GM19324 (cell line): ENCODE data around the gene TNIK.
"Not testable (repeated sequence)": the region's sequence is repeated elsewhere in the genome, so short reads cannot be mapped to it uniquely, and the experiment has no call there.

Experiments used
- ATAC-seq: cut with Tn5 transposase; IDR thresholded peaks from one replicate; pipeline ENCODE4 v1.9.1; 2021; ENCODE audit warnings: mild to moderate bottlenecking, moderate library complexity; ENCODE audit not compliant: unreplicated experiment, low FRiP score

The TNIK gene

DNA sequence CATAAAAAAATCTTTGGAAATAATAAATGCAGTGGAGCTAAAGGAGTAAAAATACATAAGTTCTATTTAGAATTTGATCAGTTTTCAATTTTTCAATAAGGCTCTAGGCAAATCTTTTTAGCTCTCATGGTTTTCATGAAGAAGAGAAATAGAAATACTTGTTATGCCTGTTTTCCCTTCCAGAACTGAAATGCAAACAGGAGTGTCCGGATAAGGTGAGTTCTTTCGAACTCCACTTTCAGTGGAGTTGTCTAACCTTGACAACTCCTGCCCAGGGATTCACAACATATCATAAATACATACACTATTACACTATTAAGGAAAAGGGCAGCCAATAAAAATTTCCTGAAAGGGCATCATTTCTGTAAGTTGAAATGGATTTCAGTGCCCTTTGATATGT lies 217.3 kb downstream of the TNIK start:
- ATAC-seq: no peak

DNA sequence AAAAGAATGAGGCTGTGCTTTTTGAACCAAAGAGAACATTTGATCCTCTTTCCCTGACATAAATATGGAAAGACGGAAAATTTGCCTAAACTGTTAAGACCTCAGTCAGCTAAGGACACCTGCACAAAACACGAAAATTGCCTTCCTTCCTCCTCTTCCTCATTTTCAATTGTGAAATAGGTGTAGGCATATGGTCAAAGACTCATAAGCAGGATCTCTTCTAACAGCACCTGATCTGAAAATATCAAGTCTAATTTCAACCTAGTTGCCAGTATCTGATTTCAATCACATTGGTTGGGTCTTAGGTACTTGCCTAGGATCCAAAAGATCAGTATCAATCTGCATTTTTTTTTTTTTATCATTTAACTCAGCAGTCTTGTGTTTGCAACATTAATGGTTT lies 218.0 kb downstream of the TNIK start:
- ATAC-seq: no peak

DNA sequence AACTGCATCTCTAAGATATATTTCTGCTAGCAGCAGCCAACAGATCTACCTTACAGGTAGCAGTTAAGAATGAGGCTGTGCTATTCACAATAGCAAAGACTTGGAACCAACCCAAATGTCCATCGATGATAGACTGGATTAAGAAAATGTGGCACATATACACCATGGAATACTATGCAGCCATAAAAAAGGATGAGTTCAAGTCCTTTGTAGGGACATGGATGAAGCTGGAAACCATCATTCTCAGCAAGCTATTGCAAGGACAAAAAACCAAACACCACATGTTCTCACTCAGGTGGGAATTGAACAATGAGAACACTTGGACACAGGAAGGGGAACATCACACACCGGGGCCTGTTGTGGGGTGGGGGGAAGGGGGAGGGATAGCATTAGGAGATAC lies 218.6 kb downstream of the TNIK start:
- not testable (repeated sequence) for ATAC-seq

DNA sequence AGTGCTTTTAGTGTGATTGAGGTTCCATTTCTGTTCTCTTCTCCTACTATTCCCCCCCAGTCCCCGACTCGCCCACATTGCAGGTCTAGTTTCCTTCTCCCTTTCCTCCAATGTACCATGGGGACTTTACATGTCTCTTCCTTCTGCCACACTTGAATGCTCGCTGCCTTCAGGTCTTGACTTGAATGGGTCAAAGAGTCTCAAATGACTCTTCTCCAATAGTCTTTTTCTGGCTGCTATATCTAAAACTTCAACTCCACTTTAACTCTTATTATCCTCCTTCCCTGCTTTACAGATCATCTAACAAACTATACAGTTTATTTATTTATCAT lies 219.7 kb downstream of the TNIK start:
- no peak for ATAC-seq

DNA sequence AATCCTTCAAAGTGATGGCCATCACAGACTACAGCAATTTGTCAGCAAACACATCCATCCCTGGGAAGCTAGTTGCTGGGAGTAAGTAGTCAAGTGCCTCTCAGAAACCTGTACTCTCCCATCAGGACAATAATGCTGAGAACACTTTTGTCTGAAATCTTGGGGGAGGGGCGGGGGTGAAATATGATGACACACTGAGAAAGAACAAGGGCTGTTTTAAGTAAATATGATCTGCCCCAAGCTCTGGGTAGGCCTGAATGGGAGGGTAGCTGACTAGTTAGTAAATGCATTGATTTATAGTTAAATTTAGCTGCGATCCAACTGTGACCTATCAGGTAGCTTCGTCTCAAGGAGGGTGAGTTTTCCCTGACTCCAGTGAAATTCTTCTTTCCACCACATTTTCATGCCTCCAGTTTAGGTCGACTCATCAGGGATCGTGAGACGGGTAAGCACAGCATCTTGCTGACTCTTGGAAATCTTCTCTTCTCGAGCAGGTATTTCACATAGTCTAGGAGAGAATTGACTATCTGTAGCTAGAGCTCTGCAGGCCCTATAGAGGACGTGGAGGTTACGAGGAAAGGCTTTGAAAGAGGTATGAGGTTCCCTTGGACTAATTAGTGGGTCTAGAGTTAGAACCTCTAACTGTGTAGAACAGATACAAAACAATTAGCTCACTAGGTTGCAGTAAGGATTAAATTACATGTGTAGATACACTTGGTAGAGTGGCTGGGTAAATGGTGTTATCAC lies 220.3 kb downstream of the TNIK start:
- ATAC-seq: no peak

DNA sequence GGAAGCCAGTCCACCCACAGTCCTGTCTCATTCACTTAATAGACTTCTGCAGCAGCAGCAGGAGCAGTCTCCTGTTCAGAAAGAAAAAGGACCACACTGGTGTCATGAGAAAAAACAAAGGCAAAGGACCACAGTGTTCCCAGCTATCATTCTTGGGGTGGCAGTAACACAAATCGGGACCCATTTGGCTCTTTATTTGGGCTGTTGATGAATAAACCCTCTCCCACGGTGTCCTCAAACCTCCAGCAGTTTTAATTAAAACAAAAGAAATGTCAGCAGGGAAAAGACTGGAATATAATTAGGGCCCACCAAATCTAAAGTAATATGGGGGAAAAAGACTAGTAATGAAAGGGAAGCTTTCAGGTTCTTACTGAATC lies 223.2 kb downstream of the TNIK start:
- ATAC-seq: no peak

DNA sequence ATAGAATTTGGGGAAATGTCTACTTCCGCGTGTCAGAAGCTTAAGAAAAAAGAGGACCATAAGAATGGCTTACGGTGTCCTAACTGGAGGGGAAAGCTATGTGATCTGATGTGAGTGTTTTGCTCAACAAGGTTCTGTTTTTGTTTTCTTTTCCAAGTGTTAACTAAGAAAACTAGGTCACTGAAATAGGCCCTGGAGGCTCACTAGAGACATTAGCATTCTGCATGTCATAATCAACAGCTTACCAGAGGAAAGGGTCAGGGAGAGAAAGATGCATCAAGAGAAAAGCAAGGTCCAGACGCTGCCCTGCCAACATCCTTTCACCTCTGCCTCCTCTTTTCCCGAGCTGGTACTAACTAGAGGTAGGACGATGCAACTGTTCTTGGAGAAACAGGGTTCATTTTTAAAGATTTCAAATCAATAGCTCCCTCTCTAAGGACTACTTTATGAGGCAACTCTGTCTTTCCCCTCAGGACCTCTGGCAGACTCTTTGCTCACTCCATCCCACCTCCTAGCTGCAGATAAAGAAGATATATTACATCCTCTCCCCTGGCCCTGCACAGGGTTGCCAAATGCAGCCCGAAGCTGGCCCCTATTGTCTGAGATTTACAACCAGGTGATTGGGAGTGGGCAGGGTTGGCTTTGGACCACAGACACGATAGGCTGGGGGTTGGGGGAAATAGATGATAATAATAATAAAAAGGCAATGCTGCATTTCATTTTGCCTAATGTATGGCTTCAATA lies 223.8 kb downstream of the TNIK start:
- ATAC-seq: no peak

DNA sequence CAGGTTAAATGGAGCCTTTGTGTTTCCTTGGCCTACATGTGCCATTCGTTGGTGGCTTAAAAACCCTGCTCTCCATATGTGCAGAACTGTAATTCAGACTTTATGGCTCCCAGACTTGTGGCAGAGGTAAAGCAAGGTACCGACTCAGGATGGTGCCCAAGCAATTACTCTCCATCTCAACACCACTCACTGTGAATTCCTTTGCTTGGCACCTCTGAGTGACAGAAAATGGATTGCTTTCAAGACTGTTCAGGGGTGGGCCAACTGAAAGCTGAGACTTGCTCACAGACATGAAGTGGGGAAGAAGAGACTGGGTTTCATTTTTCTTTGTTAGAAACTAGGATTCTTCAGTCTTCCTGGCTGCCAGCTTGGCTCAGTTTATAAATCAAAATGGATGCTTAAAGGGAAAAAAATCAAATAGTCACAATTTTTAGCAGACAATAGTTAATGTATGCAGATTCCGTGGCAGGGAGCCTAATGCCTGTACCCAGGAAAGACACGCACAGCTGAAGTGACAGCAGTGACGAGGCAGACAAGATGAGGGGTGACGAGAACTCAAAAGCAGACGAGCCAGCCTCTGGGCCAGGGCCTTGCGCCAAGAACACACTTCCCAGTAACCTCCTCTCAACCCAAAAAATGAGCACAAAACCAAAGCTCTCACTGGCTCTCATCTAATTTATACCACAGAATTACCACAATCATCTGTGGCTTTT lies 225.8 kb downstream of the TNIK start:
- no peak for ATAC-seq

DNA sequence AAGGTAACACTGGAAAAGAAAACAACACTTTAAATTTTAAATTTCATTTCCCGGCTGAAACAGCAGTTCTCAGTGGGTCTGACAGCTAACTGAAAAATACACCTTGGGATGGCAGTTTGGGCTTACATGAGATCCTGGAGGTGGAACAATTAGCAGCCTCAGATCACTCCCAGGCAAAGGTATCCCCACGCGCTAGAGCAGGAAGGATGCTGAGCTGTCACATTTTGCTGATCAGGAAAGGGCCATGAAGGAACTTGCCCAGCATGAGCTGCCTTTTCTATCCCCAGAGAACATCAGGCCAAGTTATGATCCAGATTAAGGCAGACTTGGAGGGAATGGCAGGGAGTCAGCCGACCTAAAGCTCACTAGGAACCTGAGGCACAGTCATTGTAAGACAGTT lies 228.8 kb downstream of the TNIK start:
- ATAC-seq: no peak

DNA sequence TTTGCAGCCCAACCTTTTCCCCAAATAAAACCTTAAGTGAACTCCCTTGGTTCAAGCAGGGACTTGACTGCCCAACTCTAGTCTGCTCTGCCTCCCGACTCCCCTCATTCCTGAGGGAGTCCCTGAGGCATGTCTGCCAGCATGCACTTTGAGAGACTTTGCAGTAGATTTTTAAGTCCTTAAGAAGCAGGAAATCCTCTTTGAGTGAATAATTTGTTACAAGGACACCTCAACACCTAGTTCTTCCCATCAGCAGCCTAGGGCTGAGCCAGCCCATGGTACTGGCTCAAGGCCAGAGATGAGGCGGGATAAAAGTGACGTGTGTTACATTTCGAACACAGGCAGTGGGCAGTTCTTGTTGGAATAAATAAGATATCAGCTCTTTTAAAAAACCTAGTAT lies 229.3 kb downstream of the TNIK start:
- no peak for ATAC-seq

DNA sequence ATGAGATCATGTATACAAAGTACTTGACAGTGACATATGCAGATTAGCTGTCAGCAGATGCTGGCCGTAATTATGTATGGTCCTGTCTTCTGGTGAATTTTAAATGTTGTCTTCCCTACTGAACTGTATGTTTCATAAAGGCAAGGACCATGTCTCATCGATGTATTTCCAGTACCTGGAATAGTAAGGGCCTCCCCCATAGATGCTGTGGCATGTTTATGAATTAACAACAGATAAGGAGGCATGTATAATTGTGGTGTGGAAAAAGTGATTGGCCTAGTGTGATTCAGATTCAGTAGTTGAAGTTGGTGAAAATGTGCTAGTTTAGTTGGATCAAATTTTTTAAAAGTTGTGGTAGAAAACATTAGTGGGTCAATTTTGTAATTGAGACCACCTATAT lies 231.0 kb downstream of the TNIK start:
- no peak for ATAC-seq

DNA sequence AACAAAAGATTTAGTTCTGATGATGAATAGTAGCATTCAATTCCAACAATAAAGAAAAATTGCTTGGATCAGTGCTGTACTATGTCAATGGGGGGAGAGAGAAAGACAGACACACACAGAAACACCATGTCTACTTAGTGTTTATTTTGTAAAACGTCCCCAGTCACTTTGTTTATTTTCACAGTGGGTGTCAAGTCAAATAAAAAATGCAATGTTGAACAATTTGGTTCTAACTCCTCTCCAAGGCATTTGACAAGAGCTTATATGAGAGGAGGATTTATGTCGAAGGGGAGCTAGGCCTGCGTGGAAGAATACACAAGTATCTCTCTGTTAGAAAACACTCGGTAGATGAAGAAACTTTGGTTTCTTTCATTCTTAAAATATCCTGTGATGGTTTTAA lies 232.0 kb downstream of the TNIK start:
- ATAC-seq: no peak

DNA sequence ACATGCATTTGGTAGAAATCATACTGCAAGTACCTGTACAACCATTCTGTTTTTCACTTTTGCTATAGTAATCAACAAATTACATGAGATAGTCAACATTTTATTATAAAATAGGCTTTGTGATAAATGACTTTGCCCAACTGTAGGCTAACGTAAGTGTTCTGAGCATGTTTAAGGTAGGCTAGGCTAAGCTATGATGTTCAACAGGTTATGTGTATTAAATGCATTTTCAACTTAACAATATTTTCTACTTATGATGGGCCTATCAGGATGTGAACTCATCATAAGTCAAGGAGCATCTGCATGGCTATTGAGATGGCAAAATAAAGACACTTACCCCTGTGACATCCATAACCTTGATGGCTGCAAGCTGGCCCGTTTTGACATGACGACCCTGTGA lies 232.4 kb downstream of the TNIK start:
- no peak for ATAC-seq

DNA sequence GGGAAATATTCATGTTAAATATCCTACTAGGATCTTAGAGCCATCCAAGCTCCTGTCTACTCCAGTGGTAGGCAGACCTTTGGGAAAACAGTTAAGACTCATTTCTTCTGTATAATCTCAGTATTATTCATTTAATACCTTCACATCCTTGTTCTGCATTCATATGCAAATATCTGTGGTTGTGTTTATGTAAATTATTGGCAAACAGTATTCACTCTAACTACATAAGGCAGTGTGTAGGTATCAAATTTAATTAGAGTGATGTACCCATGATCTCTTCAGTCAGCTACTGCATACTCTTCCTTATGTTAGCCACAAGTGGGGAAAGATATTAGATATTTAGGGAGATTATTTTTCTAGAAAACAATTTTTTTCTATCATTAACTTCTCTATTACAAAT lies 232.8 kb downstream of the TNIK start:
- ATAC-seq: no peak

DNA sequence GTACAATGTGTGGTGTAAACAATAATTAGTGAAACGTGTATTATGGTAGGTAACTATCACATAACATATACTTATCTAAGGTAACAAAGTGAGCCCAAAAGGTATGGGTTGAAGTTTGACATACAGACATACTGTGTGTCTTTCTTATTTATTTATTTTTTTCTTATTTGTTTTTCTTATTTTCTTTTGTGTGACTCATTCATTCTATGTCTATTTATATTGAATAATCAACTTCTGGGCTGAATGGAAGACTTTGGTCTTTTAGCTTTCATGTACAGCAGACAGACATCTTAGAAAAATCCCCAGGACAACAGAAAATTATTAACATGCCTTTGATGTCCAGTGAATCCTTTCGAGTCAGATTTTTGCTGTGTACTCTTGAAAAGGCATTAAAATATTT lies 233.4 kb downstream of the TNIK start:
- no peak for ATAC-seq

DNA sequence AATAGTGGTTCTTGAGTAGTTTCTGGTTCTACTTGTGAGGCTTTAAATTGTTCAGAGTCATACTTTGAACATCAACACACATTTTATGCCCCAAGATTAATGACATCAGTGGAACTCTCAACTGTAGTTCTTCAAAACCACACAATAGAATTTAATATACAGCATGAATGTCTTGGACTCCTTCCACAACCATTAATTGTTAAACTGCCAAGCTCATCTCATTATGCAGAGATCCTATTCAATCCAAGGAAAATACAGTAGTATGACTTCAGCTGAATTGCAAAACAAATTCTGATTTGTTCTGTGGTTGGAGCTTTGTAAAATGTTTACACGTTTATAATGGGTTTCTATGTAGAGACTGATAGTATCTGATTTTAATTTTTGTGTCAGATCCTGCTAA lies 234.5 kb downstream of the TNIK start:
- ATAC-seq: no peak

DNA sequence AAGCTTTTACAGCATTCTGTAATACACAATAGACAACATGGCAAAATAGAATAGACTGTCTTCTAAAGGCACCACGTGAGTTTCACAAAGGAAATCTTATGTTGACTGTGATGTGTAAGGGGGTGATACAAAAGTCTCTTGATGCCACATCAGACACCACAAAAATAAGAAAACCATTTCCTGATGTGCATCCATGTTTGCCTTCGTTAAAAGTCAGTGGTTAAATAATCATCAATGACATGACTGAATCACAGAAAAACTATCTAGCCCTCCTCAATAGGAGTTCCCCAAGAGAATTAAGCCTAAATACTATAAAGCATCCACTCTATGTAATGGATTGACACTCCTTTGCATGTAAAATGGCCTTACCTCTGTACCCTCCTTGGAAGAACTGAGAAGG lies 235.0 kb downstream of the TNIK start:
- ATAC-seq: no peak

DNA sequence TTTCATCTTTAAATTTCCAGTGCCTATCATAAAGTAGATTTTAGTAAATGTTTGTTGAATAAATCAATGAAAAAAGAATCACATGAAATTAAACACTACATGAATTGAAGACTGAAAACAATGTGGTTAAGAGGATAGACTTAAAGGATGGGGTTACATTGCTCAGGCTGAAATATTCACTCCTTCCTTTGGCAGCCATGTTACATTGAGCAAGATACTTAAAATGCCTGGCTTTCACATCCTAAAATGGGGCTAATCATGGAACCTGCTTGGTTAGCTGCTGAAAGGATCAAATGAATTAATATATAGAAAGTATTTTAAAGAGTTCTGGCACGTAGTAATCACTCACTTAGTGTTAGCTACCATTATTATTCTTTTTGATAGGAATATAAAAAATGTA lies 236.8 kb downstream of the TNIK start:
- no peak for ATAC-seq

DNA sequence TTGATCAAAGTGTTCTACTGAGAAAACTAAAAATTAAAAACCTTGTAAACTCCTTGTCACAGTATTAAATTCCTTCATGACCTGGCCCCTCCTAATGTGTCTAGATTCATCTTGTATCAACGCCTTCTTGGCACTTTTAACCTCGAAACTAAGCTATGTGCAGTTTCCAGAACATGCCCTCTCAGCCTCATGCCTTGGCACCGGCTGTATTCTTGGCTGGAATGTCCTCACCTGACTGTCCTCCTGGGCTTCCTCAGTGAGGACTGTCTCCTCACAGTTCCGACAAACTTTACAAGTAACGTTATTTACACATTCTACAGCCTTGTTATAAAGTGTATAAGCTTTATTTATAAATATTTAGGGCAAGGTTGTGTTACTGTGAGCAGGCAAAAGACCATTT lies 237.2 kb downstream of the TNIK start:
- no peak for ATAC-seq

DNA sequence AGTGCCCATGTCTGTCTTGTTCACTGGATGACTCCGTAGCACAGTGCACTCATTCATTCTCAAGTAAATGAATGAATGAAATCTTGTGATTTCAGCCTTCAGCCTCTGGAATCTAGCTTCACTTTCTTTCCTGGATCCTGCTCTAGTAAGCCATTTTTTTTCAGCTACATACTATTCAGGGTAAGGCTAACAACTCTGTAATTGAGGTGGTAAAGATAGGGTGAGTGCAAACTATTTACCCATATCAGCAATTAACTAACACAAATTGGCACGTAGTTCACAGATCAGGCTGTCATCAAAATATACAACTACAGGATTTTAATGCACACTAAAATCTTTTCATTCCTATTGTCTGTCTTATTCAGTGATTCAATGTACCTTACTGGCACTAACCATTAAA lies 238.6 kb downstream of the TNIK start:
- no peak for ATAC-seq

DNA sequence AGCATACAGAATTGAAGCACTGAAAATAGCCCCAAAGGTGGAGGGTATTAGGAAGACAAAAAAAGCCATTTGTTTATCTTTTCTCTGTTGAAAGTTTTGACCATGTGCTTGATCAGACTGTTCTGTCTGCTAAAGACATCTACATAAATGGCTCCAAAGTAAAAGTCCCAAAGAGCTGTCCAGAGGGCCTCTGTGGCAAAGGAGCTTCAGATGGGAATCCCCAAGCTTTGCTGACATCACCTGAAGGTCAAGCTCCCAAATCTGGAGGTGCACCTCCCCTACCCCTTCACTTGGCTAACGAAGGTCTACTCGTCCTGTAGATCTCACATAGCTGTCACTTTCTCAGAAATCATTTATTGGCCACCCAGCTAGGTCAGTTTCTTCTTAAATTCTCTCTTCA lies 239.1 kb downstream of the TNIK start:
- no peak for ATAC-seq

DNA sequence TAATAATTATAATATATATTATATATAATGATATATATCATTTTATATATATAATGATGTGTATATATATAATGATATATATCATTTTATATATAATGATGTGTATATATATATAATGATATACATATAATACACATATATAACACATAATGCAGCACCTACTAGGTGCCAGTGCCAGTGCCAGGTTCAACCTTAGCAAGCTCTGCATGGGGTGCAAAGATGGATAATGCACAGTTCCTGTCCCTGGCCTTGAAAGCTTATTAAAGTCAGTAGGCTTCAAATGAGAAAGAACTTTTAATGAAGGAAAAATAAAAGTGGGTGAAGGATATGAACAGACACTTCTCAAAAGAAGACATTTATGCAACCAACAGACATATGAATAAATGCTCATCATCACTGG lies 240.9 kb downstream of the TNIK start:
- no peak for ATAC-seq
